IPS-18c (cell line): ENCODE results near the gene NUPR1.
"Not testable (repeated sequence)": the region's sequence is repeated elsewhere in the genome, so short reads cannot be mapped to it uniquely, and the experiment has no call there.

Experiments
- H3K4me3 ChIP-seq: 2 replicates; pipeline ENCODE4 v1.7.0; 2013; ENCODE audit warnings: low read depth, mild to moderate bottlenecking, low read length, moderate library complexity; ENCODE audit not compliant: insufficient read depth
- H3K9me3 ChIP-seq: one replicate; pipeline ENCODE4 v1.6.1; 2013; ENCODE audit warnings: mild to moderate bottlenecking, low read length, moderate library complexity; ENCODE audit not compliant: control insufficient read depth, insufficient read depth

The NUPR1 gene

GRCh38 chr16:28561557-28562187 lies 22.9 kb upstream of the NUPR1 start:
- peaks cover 2% of the 10 kb centered on the region for H3K9me3 ChIP-seq
- no peak overlapping the region for H3K4me3 ChIP-seq

GRCh38 chr16:28558456-28558855 lies 19.7 kb upstream of the NUPR1 start:
- Histone ChIP-seq H3K4me3 (no peak overlapping the region), H3K9me3 (peaks cover 2% of the 10 kb centered on the region)

DNA sequence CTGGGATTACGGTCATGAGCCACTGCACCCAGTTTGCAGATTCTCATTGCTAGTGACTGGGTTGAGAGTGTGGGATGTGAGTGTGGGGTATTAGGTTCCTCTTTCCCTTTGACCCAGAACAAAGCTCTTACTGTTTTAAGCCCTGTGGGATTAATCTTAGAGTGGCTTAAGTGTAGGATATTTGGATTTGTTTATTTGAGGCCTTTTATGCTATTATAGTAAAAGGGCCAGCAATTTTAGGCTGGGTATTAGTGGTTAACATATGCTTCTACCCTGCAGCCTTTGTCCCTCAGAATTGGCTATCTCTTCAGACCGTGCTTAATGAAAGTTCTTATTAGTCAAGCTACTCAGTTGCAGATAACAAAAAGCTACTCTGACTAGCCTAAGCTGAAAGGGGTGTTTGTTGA lies 18.1 kb upstream of the NUPR1 start:
- Histone ChIP-seq H3K4me3 (no peak overlapping the region), H3K9me3 (peaks cover 2% of the 10 kb centered on the region)

GRCh38 chr16:28555561-28555960 lies 16.8 kb upstream of the NUPR1 start:
- H3K4me3 ChIP-seq: no peak overlapping the region
- H3K9me3 ChIP-seq: peaks cover 2% of the 10 kb centered on the region

DNA sequence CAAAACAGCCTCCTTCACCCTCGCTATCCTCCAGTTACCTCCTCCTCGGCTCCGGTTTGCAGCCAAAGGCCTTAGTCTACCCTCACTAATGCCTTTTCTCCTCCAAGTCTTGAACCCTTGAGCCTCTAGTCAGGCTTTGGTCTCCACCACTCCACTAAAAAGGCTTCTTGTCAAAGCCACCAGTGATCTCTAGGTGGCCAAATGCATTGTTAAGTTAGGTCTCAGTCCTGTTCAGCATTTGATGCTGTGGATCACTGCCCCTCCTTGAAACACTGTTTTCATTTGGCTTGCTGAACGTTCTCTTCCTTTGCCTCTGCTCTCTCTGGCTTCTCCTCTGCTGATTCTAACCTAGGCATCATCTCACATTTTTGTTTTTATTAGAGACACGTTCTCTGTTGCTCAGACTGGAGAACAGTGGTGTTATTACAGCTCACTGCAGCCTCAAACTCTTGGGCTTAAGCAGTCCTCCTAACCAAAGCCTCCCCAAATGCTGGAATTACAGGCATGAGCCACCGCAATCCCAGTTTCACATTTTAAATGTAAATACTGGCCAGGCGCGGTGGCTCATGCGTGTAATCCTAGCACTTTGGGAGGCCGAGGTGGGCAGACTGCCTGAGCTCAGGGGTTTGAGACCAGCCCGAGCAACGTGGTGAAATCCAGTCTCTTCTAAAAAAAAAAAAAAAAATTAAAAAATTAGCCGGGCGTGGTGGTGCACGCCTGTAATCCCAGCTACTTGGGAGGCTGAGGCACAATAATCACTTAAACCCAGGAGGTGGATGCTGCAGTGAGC lies 16.1 kb upstream of the NUPR1 start:
- Histone ChIP-seq H3K9me3 (no peaks in the 10 kb centered on the region), H3K4me3 (peak overlapping the region; percentile 32)

DNA sequence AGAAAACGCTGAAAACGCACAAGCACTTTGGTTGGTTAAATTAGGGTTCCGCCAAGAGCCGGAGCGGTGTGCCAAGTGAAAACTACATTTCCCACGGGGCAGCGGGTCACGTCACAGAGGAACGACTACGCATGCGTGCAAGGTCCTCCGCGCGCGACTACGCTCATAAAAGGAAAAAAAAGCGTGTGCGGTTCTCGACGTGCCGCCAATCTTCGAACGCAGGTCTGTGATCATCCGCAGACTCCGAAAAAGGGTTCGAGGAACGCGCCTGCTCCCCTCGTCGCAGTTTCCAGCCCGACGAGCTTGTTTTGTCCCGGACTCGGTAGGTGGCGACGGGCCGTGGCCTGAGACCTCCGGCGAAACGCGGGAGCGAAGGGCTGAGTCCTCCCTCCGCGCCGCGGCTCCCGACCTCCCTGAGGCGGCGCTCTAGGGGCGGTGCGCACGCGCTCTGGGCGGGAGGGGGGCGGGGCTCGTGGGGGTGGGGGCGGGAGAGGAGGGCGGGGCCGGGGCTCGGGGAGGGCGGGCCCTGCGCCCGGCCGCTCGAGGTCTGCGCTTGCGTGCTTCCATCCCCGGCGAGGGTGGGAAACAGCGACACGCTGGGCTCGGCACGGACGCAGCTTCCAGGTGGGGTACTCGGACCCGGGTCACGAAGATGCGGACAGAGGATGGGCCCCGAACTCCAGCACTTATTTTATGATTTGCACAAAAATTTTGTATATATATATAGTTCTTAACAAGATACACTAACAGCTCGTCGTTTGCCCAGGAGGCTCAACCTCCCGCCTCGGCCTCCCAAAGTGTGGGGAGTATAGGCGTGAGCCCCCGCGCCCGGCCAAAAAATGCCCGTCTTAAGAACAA lies 15.2 kb upstream of the NUPR1 start, which contains the start of gene SGF29:
Gene SGF29 (plus strand): TSS at position 145 of the 858 bp plus-strand sequence. CDS start 27,150 bp downstream, outside the sequence.
- peak within 1 kb of the TSS; percentile 95 for H3K4me3 ChIP-seq
- no peaks in the 10 kb centered on the region for H3K9me3 ChIP-seq

DNA sequence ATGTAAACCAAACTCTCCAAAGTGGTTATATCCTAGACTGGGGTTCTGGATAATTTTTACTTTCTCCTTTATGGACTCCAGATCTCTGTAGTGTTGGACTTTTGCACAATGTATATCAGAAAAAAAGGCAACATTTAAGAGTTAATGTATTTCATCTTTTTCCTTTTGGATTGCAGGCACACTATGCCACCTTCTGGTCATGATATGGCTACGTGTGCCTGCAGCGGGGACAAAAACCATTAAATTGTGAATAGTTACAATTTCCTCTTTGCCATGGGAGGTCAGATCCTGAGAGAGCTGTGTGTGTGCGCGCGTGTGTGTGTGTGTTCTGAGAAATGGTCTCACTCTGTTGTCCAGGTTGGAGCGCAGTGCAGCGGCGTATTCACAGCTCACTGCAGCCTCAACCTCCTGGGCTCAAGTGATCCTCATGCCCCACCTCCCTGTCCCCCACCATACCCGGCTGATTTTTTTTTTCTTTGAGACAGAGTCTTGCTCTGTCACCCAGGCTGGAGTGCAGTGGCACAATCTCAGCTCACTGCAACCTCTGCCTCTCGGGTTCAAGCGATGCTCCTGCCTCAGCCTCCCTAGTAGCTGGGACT lies 10.6 kb upstream of the NUPR1 start:
- Histone ChIP-seq H3K9me3 (no peaks in the 10 kb centered on the region), H3K4me3 (no peak overlapping the region)

- H3K4me3 ChIP-seq: no peak overlapping the region
- no peaks in the 10 kb centered on the region for H3K9me3 ChIP-seq
Measured at GRCh38 chr16:28548306-28548802, 9.6 kb upstream of the NUPR1 start.

DNA sequence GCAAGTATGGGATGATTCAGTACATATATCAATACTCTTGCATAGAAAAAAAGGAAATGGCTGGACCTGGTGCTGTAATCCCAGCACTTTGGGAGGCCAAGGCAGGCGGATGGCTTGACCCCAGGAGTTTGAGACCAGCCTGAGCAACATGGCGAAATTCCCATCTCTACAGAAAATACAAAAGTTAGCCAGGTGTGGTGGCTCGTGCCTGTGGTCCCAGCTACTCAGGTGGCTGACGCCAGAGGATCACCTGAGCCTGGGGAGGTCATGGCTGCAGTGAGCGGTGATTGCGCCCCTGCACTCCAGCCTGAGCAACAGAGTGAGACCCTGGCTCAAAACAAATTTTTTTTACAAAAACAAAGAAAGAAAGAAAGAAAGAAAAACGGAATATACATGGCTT lies 7.9 kb upstream of the NUPR1 start:
- Histone ChIP-seq H3K4me3 (no peak overlapping the region), H3K9me3 (no peaks in the 10 kb centered on the region)

- not testable (repeated sequence) for H3K4me3 ChIP-seq, H3K9me3 ChIP-seq
Measured at GRCh38 chr16:28545964-28546363, 7.2 kb upstream of the NUPR1 start.

DNA sequence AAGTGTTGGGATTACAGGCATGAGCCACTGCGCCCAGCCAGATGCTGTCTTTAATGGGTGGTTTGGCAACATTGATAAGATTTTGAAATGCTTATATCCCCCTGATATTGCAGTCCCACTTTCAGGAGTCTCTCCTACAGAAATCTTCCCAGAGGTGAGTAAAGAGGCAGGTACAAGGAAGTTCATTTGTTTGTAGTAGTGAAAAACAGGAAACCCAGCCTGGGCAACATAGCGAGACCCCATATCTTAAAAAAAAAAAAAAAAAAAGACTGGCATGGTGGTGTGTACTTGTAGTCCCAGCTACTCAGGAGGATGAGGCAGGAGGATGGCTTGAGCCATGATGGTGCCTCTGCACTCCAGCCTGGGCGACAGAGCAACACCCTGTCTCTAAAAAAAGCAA lies 6.2 kb upstream of the NUPR1 start:
- no peaks in the 10 kb centered on the region for H3K9me3 ChIP-seq
- H3K4me3 ChIP-seq: no peak overlapping the region

DNA sequence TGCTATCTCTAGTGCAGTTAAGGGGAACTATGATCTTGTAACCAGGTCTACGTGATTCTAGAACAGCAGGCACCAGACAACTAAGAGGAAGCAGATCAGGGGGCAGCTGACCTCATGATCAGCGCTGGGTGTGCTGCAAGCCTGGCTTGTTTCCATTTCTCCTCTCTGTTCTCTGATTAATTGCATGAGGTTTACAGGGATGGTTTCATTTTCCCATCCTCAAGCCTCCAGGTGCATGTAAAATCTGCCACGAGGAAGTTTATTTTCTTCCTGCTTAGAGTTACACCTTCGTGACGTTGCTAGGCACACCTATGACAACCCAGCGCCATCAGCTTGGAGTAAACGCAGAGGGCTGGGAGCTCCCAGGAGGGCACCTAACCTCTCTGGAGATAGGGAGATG lies 4.3 kb upstream of the NUPR1 start:
- Histone ChIP-seq H3K9me3 (no peaks in the 10 kb centered on the region), H3K4me3 (no peak overlapping the region)

DNA sequence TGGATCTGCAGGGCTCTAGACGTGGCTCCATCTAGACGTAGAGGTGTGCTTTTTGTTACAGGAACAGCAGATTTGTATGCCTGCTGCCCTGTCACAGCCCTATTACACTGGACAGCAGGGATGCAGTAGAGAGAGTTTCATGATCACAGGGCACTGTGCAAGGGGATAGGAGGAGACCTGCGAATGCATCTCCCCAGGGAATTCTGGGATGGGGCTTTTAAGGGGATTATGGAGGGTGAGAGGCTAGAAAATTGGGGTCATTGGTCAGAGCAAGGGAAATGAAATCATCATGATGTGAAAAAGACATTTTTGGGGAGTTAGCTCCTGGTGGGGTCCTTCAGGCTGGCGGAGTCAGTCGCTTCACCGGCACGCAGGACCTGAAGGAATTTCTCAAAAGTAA lies 3.9 kb upstream of the NUPR1 start:
- no peaks in the 10 kb centered on the region for H3K9me3 ChIP-seq
- H3K4me3 ChIP-seq: no peak overlapping the region

- Histone ChIP-seq H3K9me3 (no peaks in the 10 kb centered on the region), H3K4me3 (no peak overlapping the region)
Measured at GRCh38 chr16:28540346-28540745, 1.6 kb upstream of the NUPR1 start.

DNA sequence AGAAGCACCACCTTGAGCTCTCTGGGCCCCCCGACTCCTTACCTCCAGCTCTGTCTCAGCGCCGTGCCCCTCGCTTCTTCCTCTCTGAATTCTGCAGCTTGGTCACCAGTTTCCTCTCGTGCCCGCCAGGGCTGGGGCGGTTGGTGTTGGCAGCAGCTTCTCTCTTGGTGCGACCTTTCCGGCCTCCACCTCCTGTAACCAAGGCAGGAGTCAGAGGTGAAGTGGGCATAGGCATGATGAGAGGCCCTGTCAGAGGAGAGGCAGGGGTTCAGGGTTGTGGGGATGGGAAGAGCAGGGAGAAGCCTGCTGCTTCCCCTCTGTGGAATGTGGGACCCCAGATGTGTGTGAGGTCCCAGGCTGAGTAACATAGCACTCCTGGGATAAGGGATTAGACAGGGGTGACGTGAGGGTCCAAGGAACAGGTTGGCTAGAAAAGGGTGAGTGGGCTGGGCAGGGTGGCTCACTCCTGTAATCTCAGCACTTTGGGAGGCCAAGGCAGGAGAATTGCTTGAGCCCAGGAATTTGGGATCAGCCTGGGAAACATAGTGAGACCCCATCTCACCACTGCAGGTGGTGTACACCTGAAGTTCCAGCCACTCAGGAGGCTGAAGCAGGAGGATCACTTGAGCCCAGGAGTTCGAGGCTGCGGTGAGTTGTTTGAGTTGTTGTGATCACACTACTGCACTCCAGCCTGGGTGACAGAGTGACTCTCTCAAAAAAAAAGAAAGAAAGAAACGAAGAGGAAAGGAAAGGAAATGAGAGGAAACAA lies 626 bp downstream of the NUPR1 start:
- H3K9me3 ChIP-seq: no peaks in the 10 kb centered on the region
- H3K4me3 ChIP-seq: no peak overlapping the region

DNA sequence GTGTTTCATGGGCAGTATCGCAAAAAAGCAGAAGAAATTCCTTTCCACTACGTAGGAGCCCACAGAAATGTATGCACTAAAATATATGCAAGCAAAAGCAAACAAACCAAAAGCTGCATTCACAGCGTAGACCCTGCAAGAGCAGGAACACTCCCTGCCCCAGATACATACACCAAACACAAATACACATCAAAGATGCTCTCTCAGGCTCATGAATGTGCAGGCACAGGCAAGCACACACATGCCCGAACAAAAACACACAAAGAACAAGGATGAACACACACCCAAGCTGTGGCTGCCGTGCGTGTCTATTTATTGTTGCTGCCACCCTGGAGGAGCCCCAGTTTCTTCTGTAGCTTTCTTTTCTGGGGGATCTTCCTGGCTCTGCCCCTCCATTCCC lies 1.7 kb downstream of the NUPR1 start:
- Histone ChIP-seq H3K4me3 (no peak overlapping the region), H3K9me3 (no peaks in the 10 kb centered on the region)
